Left lung (tissue), 10 donors: ENCODE measurements around the gene GPC6. TPM values are rescaled to one million over a fixed set of nuclear protein-coding genes. Genes with fewer than 3 reads are reported as not detected.

Experiments
- ATAC-seq: fragments of 200-7000 bp; cut with Tn5 transposase; one replicate; pipeline ENCODE4 v1.9.1; 2020; ENCODE audit warnings: moderate library complexity
- DNase-seq, 4 donors: peaks; one replicate each; pipeline ENCODE4 v3.0.0-alpha.2; 2013 to 2020
- H3K27ac ChIP-seq, 2 donors: fragments of 200-600 bp; sonication (generic) in 1 of 2; one replicate each; pipeline versions ENCODE4 v1.5.0 to v1.8.0; 2020 to 2021
- H3K27me3 ChIP-seq, 2 donors: fragments of 200-600 bp; sonication (generic) in 1 of 2; one replicate each; pipeline versions ENCODE4 v1.5.0 to v1.8.0; 2020 to 2021
- H3K36me3 ChIP-seq, 2 donors: fragments of 200-600 bp; sonication (generic) in 1 of 2; one replicate each; pipeline versions ENCODE4 v1.5.0 to v1.8.0; 2020 to 2021
- H3K4me1 ChIP-seq, 2 donors: fragments of 200-600 bp; one replicate each; pipeline ENCODE4 v1.8.0; 2021
- H3K4me3 ChIP-seq, 2 donors: fragments of 200-600 bp; sonication (generic) in 1 of 2; one replicate each; pipeline versions ENCODE4 v1.5.0 to v1.8.0; 2020 to 2021; ENCODE audit warnings: mild to moderate bottlenecking in 1 of 2
- H3K9me3 ChIP-seq, 2 donors: fragments of 200-600 bp; sonication (generic) in 1 of 2; one replicate each; pipeline versions ENCODE4 v1.5.0 to v1.8.0; 2020 to 2021
- intact Hi-C, 2 donors: fragments of 100-400 bp; cut with DNase I; formaldehyde crosslinking; loops; one replicate each; pipeline versions ENCODE4 v1.11.2 to v1.14.2; 2022
- polyA plus RNA-seq, 6 donors: library from polyadenylated mRNA; unstranded; fragments of 120-200 nt; gene quantifications; one replicate each; pipeline ENCODE4 v1.2.1, GENCODE V29; 2013; ENCODE audit not compliant: insufficient read length in 6 of 6
- total RNA-seq, 2 donors: library from RNA; stranded (reverse); fragmentation: NEBNext Ultra II Directional; extraction: Animal tissue kit (Norgen Biotek cat#: 25700); gene quantifications; one replicate each; pipeline ENCODE4 v1.2.1, GENCODE V29; 2021
- TF ChIP-seq, protein P1 (sequence below), 2 donors: fragments of 200-600 bp; sonication (generic) in 1 of 2; IDR thresholded peaks; one replicate each; pipeline versions ENCODE4 v1.5.0 to v1.8.0; 2021; ENCODE audit warnings: antibody characterized with exemption in 2 of 2
- donor health status: DM: no; HTN: yes; CAD: no.
- donor health status: DM: no; HTN: no; CAD: no.

GPC6 gene
- total and polyA plus RNA-seq, 8 donors: 9.6 to 25.8 (median 21.1) TPM

DNA sequence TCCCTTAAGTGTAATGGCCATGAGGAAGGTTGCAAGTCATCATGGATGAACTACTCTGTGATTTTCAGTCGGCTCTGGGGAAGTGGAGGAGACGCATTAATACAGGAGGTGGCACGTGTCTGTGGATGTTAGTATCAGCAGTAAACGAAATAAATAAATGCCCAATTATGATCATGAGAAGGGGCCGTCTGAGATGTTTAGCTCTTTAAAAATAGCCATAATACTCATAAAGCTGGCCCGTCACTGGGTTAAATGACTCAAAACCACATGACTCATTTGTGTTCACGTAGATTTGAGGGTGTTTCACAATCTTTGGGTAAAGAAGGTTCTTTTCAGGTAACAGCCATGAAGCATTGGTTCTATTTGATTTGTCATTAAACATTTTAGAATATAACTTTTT lies 620.6 kb downstream of the GPC6 start:
- Histone ChIP-seq H3K4me1 (no peaks in the 10 kb centered on the region), H3K4me3 (no peak overlapping the region), H3K36me3 (no peaks in the 10 kb centered on the region), H3K9me3 (peaks cover 0 to 3% of the 10 kb centered on the region in 2 donors), H3K27me3 (no peaks in the 10 kb centered on the region), H3K27ac (no peak overlapping the region)
- intact Hi-C loops: no loop called here
- no peak for DNase-seq
- no peak for ATAC-seq
- TF ChIP-seq, protein P1, sequence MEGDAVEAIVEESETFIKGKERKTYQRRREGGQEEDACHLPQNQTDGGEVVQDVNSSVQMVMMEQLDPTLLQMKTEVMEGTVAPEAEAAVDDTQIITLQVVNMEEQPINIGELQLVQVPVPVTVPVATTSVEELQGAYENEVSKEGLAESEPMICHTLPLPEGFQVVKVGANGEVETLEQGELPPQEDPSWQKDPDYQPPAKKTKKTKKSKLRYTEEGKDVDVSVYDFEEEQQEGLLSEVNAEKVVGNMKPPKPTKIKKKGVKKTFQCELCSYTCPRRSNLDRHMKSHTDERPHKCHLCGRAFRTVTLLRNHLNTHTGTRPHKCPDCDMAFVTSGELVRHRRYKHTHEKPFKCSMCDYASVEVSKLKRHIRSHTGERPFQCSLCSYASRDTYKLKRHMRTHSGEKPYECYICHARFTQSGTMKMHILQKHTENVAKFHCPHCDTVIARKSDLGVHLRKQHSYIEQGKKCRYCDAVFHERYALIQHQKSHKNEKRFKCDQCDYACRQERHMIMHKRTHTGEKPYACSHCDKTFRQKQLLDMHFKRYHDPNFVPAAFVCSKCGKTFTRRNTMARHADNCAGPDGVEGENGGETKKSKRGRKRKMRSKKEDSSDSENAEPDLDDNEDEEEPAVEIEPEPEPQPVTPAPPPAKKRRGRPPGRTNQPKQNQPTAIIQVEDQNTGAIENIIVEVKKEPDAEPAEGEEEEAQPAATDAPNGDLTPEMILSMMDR (IDR thresholded peaks at IDR 0.05): no peak

DNA sequence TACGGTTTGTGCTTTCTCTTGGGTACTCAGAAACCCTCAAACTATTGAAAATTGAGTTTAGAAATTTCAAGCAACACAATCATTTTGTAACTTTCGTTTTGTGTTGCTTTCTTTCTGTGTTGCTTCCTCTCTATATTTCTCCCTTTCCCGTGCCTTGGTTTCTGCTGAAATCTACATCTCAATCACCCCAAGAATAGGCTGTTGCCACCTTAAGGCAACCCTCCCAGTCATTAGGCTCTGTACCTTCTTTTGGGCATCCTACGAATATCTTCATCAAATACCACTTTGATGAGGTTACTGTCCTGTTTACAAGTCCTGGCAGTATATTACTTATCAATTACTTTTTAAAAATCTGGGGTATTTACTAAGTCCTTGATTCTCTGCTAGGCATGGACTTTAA lies 621.6 kb downstream of the GPC6 start:
- no peak overlapping the region for H3K4me3 ChIP-seq
- H3K9me3 ChIP-seq: peaks cover 0 to 3% of the 10 kb centered on the region in 2 donors
- H3K4me1 ChIP-seq: no peaks in the 10 kb centered on the region
- no peak for ATAC-seq
- no peaks in the 10 kb centered on the region for H3K36me3 ChIP-seq
- TF ChIP-seq, protein P1 (IDR thresholded peaks at IDR 0.05): no peak
- no peaks in the 10 kb centered on the region for H3K27me3 ChIP-seq
- no peak for DNase-seq
- intact Hi-C loops: no loop called here
- no peak overlapping the region for H3K27ac ChIP-seq

DNA sequence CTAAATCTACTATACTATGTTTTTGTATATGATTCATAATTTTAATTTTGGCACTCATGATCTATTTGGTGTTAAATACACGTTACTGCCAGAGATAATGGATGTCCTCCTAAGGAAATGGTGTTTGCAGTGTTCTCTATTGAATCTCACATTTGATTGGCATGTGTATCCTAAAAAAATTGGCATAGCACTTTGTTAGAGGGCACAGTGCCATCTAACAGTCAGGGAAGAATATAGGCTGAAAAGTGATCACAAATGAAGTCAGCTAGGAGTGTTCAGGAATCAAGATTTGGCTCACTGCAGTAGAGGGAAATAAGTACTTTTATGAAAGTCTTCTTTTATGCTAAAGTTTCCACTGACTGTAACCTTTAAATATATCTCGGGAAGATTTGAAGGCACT lies 624.6 kb downstream of the GPC6 start:
- intact Hi-C loops: no loop called here
- no peak for ATAC-seq

DNA sequence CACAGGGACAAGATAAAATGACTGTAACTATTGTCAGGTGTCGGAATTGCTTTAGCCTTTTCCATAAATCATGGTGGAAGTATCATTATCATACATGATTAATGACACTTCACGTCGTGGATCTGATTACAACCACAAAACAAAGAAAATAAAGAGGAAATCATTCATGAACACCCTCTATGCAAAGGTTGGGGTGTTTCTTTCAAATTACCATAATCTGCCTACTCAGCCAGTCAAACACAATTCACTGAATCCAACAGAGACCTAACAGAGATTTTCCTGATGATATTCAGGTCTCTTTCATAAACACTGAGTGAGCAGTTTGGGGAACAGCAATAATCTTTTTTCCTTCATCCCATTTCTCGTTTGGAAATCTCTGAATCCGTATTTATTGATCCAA lies 627.3 kb downstream of the GPC6 start:
- no peaks in the 10 kb centered on the region for H3K4me1 ChIP-seq
- no peak overlapping the region for H3K27ac ChIP-seq
- H3K36me3 ChIP-seq: no peaks in the 10 kb centered on the region
- TF ChIP-seq, protein P1 (IDR thresholded peaks at IDR 0.05): no peak
- no peak overlapping the region for H3K4me3 ChIP-seq
- DNase-seq (no peak), ATAC-seq (no peak)
- no peaks in the 10 kb centered on the region for H3K9me3 ChIP-seq
- H3K27me3 ChIP-seq: no peaks in the 10 kb centered on the region
- intact Hi-C loops: no loop called here

More for the DNA sequence above, 624.6 kb downstream of the GPC6 start:
- TF ChIP-seq, protein P1 (IDR thresholded peaks at IDR 0.05): no peak
- Histone ChIP-seq H3K9me3 (no peaks in the 10 kb centered on the region), H3K4me3 (no peak overlapping the region), H3K27me3 (no peaks in the 10 kb centered on the region), H3K27ac (no peak overlapping the region), H3K36me3 (no peaks in the 10 kb centered on the region), H3K4me1 (no peaks in the 10 kb centered on the region)
- no peak for DNase-seq

DNA sequence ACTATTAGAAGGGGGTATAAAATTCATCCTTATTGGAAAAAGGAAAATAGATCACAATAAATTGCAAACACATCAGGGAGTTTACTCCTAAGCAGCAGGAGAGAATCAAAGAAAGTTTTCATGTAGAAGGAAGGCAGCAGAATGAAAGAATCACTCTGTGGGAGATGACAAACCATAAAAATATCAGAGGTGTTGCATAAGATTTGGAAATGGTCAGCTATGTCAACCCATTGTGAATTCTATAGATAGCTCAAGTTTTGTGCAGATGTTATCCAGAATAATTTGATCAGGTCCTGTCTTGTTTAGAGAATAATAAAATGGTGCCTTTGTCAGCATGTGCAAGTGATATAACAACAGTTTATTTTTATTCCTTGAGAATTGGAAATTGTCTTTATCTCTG lies 630.5 kb downstream of the GPC6 start:
- intact Hi-C loops: no loop called here
- Histone ChIP-seq H3K4me1 (no peaks in the 10 kb centered on the region), H3K9me3 (no peaks in the 10 kb centered on the region), H3K27ac (no peak overlapping the region), H3K27me3 (no peaks in the 10 kb centered on the region), H3K4me3 (no peak overlapping the region), H3K36me3 (no peaks in the 10 kb centered on the region)
- TF ChIP-seq, protein P1 (IDR thresholded peaks at IDR 0.05): no peak
- DNase-seq: no peak
- no peak for ATAC-seq
